ENCODE data around the gene AGAP2. TPM values are rescaled to one million over a fixed set of nuclear protein-coding genes. Genes with fewer than 3 reads are reported as not detected.

AGAP2 gene
- total and polyA plus RNA-seq, 9 of the 15 experiments (the other 6 are each of a cell fraction or from before 2014, with no cell fraction given), result 0.04 to 0.77 (median 0.28) TPM; not detected in 1

DNA sequence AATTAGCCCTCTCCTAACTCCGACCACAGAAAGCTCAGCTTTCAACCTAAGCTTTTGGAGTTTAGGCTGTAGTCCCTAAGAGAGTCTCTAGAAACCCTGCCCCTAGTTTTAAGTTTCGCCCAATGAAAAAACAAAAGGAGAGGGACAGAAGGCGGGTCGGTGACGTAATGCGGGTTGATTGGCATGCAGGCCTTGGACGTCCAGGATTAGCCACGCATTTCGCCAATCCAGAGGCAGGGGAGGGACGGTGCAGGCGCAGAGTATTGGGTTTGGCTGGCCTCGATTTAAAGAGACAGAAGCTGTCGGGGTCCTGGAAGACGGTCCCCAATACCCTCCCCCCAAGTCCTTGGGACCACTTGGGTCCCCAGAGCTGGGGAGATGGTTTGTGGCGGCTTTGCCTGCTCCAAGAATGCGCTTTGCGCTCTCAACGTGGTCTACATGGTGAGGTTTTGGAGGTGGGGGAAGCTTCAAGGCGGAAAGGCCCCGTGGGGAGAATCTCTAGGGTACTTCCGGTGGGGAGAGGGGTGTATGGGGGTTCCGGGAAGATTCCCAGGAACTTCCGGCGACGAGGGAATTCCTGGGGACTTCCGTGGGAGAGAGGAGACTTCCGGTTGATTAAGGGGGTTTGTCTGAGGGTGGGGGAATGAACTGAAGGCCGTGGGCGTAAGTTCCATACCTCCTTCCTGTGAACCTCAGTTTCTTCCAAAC is 6.4 kb upstream of the AGAP2 start, which contains the start of gene TSPAN31:
TSS of gene TSPAN31 (plus strand) at position 263 of the 708 bp plus-strand sequence. CDS start at position 379, 116 bp downstream.
- DNase-seq (ENCODE audit: extremely low read depth in 1 of 4, low spot score in 3 of 4) (peak; percentile 78 to 98 (median 88)), FAIRE-seq (peak; percentile 99), ATAC-seq (peak; percentile 93)
- peak within 1 kb of the TSS; percentile 90 for H2AFZ ChIP-seq (ENCODE audit: low read depth, low read length)
- no peaks in the 10 kb centered on the region for H4K20me1 ChIP-seq (replicated peaks; ENCODE audit: control insufficient read depth, insufficient read depth, low read length)
- POLR2A ChIA-PET, result interaction anchor here (0.6 to 2.5 kb wide), 17 partner anchors 9 to 230 kb away, joined by 3 to 15 read pairs (median 3); partner anchors contain the start of genes CYP27B1, DDIT3, EEF1AKMT3 and METTL1
- H3K4me2 ChIP-seq (ENCODE audit: insufficient read depth, low read length), result peak within 1 kb of the TSS; percentile 88
- H3K36me3 ChIP-seq (ENCODE audit: control insufficient read depth, insufficient read depth, low read length), result peaks cover 40% of the 10 kb centered on the region
- peaks cover 7 to 12% of the 10 kb centered on the region in 2 experiments; a peak in 3 of 5 replicates for H3K4me1 ChIP-seq (replicated peaks in 1 of 2; ENCODE audit: control insufficient read depth in 2 of 2, insufficient read depth in 2 of 2, low read length in 2 of 2)
- peaks cover 0 to 3% of the 10 kb centered on the region in 2 experiments; a peak in 2 of 5 replicates for H3K27me3 ChIP-seq (ENCODE audit: control insufficient read depth in 2 of 2, insufficient read depth in 2 of 2, low read length in 2 of 2)
- in situ Hi-C loops (cut with MboI), result loop anchor here (10.0 kb wide), 1 partner anchor 430 kb away; no protein-coding TSS in a partner anchor
- H3K27ac ChIP-seq (ENCODE audit: extremely low read depth, low read depth, low read length), result peak within 1 kb of the TSS; percentile 84
- no peaks in the 10 kb centered on the region for H3K9me1 ChIP-seq (ENCODE audit: control insufficient read depth, insufficient read depth, low read length)
- no TSS peak for BruUV-seq (replicated peaks)
- peak within 1 kb of the TSS; percentile 88 to 95 for H3K9ac ChIP-seq (ENCODE audit: insufficient read depth in 1 of 2, low read depth in 2 of 2, low read length in 2 of 2)
- no peaks in the 10 kb centered on the region for H3K9me3 ChIP-seq (replicated peaks; ENCODE audit: control insufficient read depth, insufficient read depth, low read depth, low read length)
- 1% methylated on average over 29 of the region's 29 CpGs for WGBS (ENCODE audit: insufficient coverage, low coverage, missing lambda C conversion rate)
- H3K79me2 ChIP-seq (ENCODE audit: control insufficient read depth, insufficient read depth, low read length), result peaks cover 19% of the 10 kb centered on the region
- intact Hi-C loops (cut with micrococcal nuclease), result no loop called here
- CTCF ChIA-PET (ENCODE audit: low intra/inter-chr PET ratio), result no interaction called here
- H3K4me3 ChIP-seq, result peak within 1 kb of the TSS; percentile 59
- TF ChIP-seq SMAD4 (CRISPR knock-in tag; conservative IDR thresholded peaks at IDR 0.05) (peak; percentile 9; the same call in 1 of the 2 replicates), PHF8 (IDR thresholded peaks at IDR 0.05; ENCODE audit: borderline replicate concordance, low read length) (peak; percentile 65; the same call in 1 of the 2 replicates), RBFOX2 (IDR thresholded peaks at IDR 0.05; ENCODE audit: low read depth, low read length) (peak; percentile 70), FOS (IDR thresholded peaks at IDR 0.05; ENCODE audit: extremely low read depth, insufficient read length) (peak; percentile 84), ZBTB7A (IDR thresholded peaks at IDR 0.05; ENCODE audit: borderline replicate concordance, control insufficient read depth, low read depth, low read length) (peak; percentile 62), KDM5B (IDR thresholded peaks at IDR 0.05; ENCODE audit: insufficient replicate concordance, low read depth, low read length) (peak; percentile 53), ZSCAN32 (CRISPR knock-in tag; IDR thresholded peaks at IDR 0.05) (peak; percentile 3; the same call in 1 of the 2 replicates), CBFB (CRISPR knock-in tag; IDR thresholded peaks at IDR 0.05) (no peak; the same call in 1 of the 2 replicates), POLR2AphosphoS5 (IDR thresholded peaks at IDR 0.05; ENCODE audit: control insufficient read depth, insufficient read depth, low read depth, low read length) (peak; percentile 36; the same call in 1 of the 2 replicates), SIN3B (IDR thresholded peaks at IDR 0.05; ENCODE audit: low read depth) (no peak), SIRT6 (IDR thresholded peaks at IDR 0.05; ENCODE audit: low read depth, low read length) (peak; percentile 80), ZNF165 (CRISPR knock-in tag; IDR thresholded peaks at IDR 0.05; ENCODE audit: borderline replicate concordance) (no peak), MBD2 (IDR thresholded peaks at IDR 0.05; ENCODE audit: borderline replicate concordance, low read depth) (peak; percentile 94), L3MBTL2 (IDR thresholded peaks at IDR 0.05) (peak; percentile 15; the same call in 1 of the 2 replicates), NFATC3 (IDR thresholded peaks at IDR 0.05) (no peak; the same call in 1 of the 2 replicates), NUFIP1 (IDR thresholded peaks at IDR 0.05; ENCODE audit: partially characterized antibody) (no peak), POLR2H (tag; IDR thresholded peaks at IDR 0.05; ENCODE audit: low read depth) (peak; percentile 70), CSDE1 (IDR thresholded peaks at IDR 0.05) (0 out of 4 replicates have a peak, but pooled peaks of 1 of the 2 experiments have one; percentile 27), GABPA (tag; conservative IDR thresholded peaks at IDR 0.05; ENCODE audit: low read depth) (peak; percentile 91), NFIC (IDR thresholded peaks at IDR 0.05) (peak; percentile 4; the same call in 1 of the 2 replicates), CBX1 (IDR thresholded peaks at IDR 0.05; ENCODE audit: low read depth) (0 out of 2 replicates have a peak, but pooled peaks have one; percentile 44)
- TF ChIP-seq, protein P1, sequence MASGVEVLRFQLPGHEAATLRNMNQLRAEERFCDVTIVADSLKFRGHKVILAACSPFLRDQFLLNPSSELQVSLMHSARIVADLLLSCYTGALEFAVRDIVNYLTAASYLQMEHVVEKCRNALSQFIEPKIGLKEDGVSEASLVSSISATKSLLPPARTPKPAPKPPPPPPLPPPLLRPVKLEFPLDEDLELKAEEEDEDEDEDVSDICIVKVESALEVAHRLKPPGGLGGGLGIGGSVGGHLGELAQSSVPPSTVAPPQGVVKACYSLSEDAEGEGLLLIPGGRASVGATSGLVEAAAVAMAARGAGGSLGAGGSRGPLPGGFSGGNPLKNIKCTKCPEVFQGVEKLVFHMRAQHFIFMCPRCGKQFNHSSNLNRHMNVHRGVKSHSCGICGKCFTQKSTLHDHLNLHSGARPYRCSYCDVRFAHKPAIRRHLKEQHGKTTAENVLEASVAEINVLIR (CRISPR knock-in tag; IDR thresholded peaks at IDR 0.05), result peak; percentile 8; the same call in 1 of the 2 replicates
